ENCODE results near the gene DGCR6. TPM values are rescaled to one million over a fixed set of nuclear protein-coding genes. Genes with fewer than 3 reads are reported as not detected.
"Not testable (repeated sequence)": the region's sequence is repeated elsewhere in the genome, so short reads cannot be mapped to it uniquely, and the experiment has no call there.

Gene DGCR6
- polyA plus RNA-seq (ENCODE audit: insufficient read length), result 80.0 TPM

- no peak for DNase-seq (ENCODE audit: low read depth)
Observed at GRCh38 chr22:18905540-18906409, at the start of gene DGCR6. Gene DGCR6 (plus strand): TSS chr22:18906320. CDS start chr22:18906375, 55 bp downstream.

GRCh38 chr22:18859314-18859713 is 46.8 kb upstream of the DGCR6 start:
- not testable (repeated sequence) for DNase-seq (ENCODE audit: low read depth)

DNA sequence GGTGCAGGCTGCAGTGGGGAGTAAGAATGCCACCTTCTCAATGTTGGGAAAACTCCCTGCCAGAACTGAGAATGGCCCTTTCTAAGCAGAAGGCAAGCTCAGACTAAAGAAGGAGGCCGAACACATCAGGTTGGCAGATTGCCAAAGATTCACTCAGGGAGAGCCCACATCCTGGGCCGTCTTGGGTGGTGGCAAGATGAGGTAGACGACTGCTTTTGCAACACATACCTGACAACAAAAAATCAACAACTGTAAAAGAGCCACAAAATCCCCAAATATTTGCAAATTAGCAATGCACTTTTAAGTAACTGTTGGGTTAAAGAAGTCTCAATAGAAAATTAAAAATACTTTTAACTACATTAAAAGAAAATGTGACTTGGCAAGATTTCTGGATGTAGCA is 24.9 kb upstream of the DGCR6 start:
- DNase-seq (ENCODE audit: low read depth), result not testable (repeated sequence)

DNA sequence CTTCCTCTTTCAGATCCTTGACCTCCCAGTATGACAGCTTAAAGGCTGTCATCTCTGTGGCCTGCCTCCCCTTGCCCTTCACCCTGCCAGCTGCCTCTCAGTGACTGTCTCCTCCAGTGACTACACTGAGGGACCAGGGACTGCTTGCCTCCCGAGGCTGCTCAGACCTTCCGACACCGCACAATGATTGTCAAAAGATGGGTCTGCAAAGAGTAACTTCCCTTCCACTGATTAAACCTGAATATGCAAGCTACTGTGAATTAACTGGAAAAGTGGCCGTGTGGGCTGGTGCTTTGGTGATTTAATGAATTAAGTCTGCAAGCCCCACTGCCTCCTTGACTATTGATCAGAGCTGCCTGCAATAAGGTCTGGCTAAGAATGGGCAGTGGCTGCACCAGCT is 21.7 kb upstream of the DGCR6 start:
- not testable (repeated sequence) for DNase-seq (ENCODE audit: low read depth)

GRCh38 chr22:18888115-18888514 is 18.0 kb upstream of the DGCR6 start:
- no peak for DNase-seq (ENCODE audit: low read depth)

GRCh38 chr22:18890510-18891192 is 15.5 kb upstream of the DGCR6 start:
- DNase-seq (ENCODE audit: low read depth), result not testable (repeated sequence)

- not testable (repeated sequence) for DNase-seq (ENCODE audit: low read depth)
Observed at GRCh38 chr22:18893775-18894174, 12.3 kb upstream of the DGCR6 start.

DNA sequence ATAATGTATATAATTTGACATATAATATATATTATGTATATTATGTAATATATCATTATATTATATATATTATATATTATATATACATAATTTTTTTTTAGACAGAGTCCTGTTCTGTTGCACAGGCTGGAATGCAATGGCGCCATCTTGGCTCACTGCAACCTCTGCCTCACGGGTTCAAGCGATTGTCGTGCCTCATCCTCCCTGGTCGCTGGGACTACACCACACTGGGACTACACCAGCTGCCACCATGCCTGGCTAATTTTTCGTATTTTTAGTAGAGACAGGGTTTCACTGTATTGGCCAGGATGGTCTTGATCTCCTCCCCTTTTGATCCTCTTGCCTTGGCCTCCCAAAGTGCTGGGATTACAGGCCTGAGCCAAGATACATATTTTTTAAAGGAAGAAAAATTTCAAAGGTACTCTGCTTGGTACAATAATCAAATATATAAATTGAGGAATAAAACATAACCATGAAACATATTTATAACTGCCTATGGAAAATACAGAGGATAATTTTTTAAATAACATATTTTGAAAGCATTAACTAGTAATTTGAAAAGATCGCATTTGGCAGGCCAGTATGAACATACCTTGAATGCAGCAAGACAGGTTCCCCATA is 10.0 kb upstream of the DGCR6 start:
- DNase-seq (ENCODE audit: low read depth), result not testable (repeated sequence)

- not testable (repeated sequence) for DNase-seq (ENCODE audit: low read depth)
Observed at GRCh38 chr22:18906410-18906745, 258 bp downstream of the DGCR6 start.

- no peak for DNase-seq (ENCODE audit: low read depth)
Observed at GRCh38 chr22:18906896-18907295, 776 bp downstream of the DGCR6 start.

DNA sequence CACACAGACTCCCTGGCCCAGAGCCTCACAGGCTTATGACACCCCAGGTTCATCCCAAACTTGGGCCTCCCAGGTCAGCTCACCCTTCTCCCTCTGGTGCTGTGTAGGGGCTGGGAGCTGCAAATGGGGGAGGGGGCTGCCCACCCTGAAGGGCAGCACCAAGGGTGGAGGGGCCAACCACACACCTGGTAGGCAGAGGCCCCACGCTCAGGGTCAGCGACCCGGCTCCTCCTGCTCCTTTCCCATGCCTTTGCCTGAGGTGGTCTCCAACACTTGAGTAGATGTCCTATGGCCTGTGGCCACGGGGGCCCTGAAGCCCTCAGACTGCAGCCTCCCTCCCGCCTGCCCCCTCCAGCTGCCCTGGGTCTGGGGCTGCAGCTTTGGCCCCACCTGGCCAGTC is 3.4 kb downstream of the DGCR6 start:
- DNase-seq (ENCODE audit: low read depth), result no peak

- DNase-seq (ENCODE audit: low read depth), result not testable (repeated sequence)
Observed at GRCh38 chr22:18911535-18911934, 5.4 kb downstream of the DGCR6 start.

DNA sequence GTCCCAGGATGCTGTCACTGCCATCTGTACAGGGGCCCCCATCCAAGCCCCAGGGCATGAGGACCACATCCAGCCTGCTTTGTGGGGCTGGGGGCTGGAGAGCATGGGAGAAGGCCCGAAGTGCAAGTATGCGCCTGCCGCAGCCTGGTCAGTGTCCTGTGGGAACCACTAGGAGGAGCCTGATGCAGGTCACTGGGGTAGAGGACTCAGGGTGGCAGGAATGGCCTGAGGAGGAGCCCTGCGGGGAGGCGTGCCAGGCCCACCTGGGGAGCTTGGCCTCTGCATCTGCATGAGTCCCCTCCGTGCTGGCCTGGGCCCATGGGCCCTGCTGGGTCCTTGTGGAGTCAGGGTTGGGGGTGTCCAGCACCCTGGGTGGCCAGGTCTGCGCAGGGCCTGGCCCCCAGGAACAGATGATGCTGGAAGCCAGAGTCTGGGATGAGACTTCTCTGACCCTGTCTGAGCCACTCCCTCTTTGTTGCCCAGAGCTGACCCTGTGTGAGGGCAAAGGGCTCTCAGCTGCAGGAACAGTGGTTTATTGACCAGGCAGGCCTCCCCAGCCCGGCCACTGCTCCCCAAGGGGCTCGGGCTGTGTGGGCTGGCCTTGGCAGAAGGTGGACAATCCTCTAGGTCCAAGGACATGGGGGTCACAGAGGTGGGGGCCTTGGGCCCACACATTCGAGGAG is 6.3 kb downstream of the DGCR6 start:
- DNase-seq (ENCODE audit: low read depth), result not testable (repeated sequence)

GRCh38 chr22:18914558-18914957 is 8.4 kb downstream of the DGCR6 start:
- not testable (repeated sequence) for DNase-seq (ENCODE audit: low read depth)

DNA sequence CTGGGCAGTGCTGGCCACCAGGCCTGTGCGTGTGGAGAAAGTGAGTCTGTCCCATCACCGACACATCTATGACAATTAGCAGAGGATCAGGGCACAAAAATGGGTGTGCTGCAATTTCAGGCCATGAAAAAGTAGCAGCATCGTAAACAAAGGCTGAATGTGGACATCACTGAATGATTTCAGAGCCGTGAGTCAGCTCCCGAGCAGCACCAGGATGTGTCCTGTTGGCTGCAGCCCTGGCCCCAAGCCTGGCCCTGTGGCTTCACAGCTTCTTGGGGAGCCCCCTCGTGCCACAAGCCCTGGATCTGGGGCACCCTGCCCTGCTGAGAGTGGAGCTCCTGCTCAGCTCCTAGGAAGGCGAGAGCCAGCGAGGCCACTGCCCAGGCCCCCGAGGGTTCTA is 9.4 kb downstream of the DGCR6 start:
- DNase-seq (ENCODE audit: low read depth), result not testable (repeated sequence)

- not testable (repeated sequence) for DNase-seq (ENCODE audit: low read depth)
Observed at GRCh38 chr22:18917818-18918217, 11.7 kb downstream of the DGCR6 start.

- not testable (repeated sequence) for DNase-seq (ENCODE audit: low read depth)
Observed at GRCh38 chr22:18920257-18920902, 14.3 kb downstream of the DGCR6 start.

GRCh38 chr22:18925368-18926064 is 19.4 kb downstream of the DGCR6 start:
- no peak for DNase-seq (ENCODE audit: low read depth)

DNA sequence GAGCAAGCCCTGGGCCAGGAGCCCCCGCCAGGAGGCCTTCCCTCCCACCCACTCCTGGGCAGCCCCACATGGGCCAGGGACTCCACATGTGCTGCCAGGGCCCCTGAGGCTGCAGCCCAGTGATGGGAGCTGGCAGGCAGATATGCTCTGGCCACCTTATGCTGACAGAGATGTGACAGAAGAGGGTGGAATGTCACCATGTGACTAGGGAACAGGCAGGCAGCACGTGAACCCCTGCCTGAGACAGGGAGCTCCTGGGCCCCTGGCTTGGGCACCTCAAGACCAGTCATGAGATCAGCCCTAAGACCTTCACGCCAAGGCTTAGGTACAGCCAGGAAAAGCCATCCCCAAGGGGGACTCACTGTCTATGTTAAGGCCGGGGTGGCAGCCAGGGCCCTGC is 20.9 kb downstream of the DGCR6 start:
- DNase-seq (ENCODE audit: low read depth), result no peak

DNA sequence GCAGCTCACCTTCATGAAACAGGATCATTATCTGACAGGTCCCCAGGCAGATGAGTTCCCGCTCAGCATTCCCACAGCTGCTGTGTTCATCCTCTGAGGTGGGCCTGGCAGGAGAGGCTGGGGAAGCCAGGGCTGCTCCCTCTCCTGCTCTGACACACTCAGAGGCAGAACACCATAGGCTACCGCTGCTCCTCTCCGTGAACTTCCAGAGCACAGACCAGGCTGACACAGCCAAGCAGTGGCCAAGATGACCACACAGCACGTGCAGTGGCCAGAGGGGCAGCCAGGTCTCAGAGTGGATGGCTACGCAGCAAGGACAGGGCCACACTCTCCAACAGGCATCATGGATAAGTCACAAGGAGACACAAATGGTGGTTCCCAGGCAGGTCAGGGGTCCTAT is 21.5 kb downstream of the DGCR6 start:
- DNase-seq (ENCODE audit: low read depth), result no peak

DNA sequence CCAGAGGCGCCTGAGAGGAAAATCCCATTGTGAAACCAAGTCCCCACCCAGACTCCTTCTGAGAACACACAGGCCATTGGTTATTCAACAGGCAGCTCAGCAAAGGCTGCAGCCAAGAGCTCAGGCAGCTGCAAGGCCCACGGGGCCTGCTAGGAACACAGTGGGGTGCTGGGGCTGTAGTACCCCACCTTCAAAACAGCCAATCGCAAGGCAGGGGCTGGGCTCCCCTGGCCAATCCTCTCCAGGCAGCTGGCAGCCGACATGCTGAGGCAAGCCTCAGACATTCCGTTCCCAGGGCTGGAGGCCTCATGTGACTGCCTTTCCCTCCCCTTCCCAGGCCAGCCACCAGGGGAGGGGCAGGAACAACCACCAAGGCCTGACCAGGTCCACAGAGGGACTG is 23.3 kb downstream of the DGCR6 start:
- no peak for DNase-seq (ENCODE audit: low read depth)

Measured in forelimb muscle (tissue), 1 donor.